Thyroid gland (tissue), 4 donors: ENCODE results near the gene BARX1. TPM values are rescaled to one million over a fixed set of nuclear protein-coding genes. Genes with fewer than 3 reads are reported as not detected.
"Not testable (repeated sequence)": the region's sequence is repeated elsewhere in the genome, so short reads cannot be mapped to it uniquely, and the experiment has no call there.

Source experiments
- DNase-seq, 2 donors: peaks; one replicate each; pipeline ENCODE4 v3.0.0-alpha.2; 2019
- H3K27ac ChIP-seq, 3 donors: fragments of 200-600 bp; sonication (generic); 1 replicate in 2 of 3; 2 replicates in 1 of 3; pipeline ENCODE4 v1.5.1; 2016 to 2019; ENCODE audit warnings: mild to moderate bottlenecking in 1 of 3, moderate library complexity in 1 of 3
- H3K27me3 ChIP-seq: fragments of 200-600 bp; sonication (generic); one replicate; pipeline ENCODE4 v1.5.1; 2019
- H3K36me3 ChIP-seq, 2 donors: fragments of 200-600 bp; sonication (generic); one replicate each; pipeline ENCODE4 v1.5.1; 2016 to 2019
- H3K4me1 ChIP-seq, 2 donors: fragments of 200-600 bp; sonication (generic); one replicate each; pipeline ENCODE4 v1.5.1; 2017 to 2019
- H3K4me3 ChIP-seq, 3 donors: fragments of 200-600 bp; sonication (generic); replicated peaks in 1 of 3; 1 replicate in 2 of 3; 2 replicates in 1 of 3; pipeline ENCODE4 v1.5.1; 2016; ENCODE audit warnings: mild to moderate bottlenecking in 1 of 3
- H3K9me3 ChIP-seq: fragments of 200-600 bp; sonication (generic); one replicate; pipeline ENCODE4 v1.5.1; 2017
- POLR2A ChIP-seq, 2 donors: fragments of 450-650 bp; IDR thresholded peaks; one replicate each; pipeline ENCODE4 v1.6.1; 2017; ENCODE audit warnings: antibody characterized with exemption in 2 of 2, mild to moderate bottlenecking in 2 of 2, moderate library complexity in 1 of 2
- WGBS, 2 donors: methylation state at CpG; one replicate each; pipeline ENCODE4 v1.1.5; 2017; 5-methylcytosine and 5-hydroxymethylcytosine counted together
- intact Hi-C: fragments of 100-400 bp; cut with DNase I; formaldehyde crosslinking; loops from one replicate; pipeline ENCODE4 v1.15.1; 2023
- total RNA-seq, 4 donors: library from RNA; depleted of rRNA; stranded (reverse); fragments of >200 nt; gene quantifications; one replicate each; pipeline ENCODE4 v1.2.3, GENCODE V29; 2016
- TF ChIP-seq, protein P1 (sequence below), 6 experiments: fragments of 200-600 bp in 3 of 6; fragments of 450-650 bp in 3 of 6; sonication (generic) in 3 of 6; IDR thresholded peaks; one replicate each; pipeline ENCODE4 v1.5.1; 2016 to 2019; ENCODE audit warnings: antibody characterized with exemption in 6 of 6, mild to moderate bottlenecking in 2 of 6, inconsistent platforms in 1 of 6, moderate library complexity in 1 of 6

BARX1 gene
- total RNA-seq, 4 donors from 2014 or later = 0.33 to 2.1 (median 0.75) TPM; not detected in 1

DNA sequence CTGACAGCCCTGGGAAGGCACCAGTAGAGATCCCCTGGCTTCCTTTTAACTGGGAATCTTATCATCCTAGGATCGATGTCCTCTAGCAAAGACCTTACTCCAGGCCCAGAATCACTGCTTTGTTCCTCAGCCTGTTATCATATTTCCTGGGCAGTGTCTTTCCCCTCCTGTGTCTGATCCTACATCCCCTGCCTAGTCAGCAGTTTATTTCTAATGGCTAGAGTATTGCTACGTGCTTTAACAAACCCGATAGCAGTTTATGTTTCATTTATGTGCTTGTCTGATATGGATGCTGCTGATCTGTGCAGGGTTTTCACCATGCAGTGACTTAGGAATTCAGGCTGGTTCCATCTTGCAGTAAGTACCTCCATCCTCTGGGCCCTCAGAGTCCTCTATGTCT is 20.9 kb upstream of the BARX1 start:
- WGBS, 2 donors = 87 to 89% methylated on average over 3 of the region's 3 CpGs
- no peaks in the 10 kb centered on the region for H3K27me3 ChIP-seq
- peaks cover 0 to 4% of the 10 kb centered on the region in 2 donors for H3K4me1 ChIP-seq
- TF ChIP-seq, protein P1, sequence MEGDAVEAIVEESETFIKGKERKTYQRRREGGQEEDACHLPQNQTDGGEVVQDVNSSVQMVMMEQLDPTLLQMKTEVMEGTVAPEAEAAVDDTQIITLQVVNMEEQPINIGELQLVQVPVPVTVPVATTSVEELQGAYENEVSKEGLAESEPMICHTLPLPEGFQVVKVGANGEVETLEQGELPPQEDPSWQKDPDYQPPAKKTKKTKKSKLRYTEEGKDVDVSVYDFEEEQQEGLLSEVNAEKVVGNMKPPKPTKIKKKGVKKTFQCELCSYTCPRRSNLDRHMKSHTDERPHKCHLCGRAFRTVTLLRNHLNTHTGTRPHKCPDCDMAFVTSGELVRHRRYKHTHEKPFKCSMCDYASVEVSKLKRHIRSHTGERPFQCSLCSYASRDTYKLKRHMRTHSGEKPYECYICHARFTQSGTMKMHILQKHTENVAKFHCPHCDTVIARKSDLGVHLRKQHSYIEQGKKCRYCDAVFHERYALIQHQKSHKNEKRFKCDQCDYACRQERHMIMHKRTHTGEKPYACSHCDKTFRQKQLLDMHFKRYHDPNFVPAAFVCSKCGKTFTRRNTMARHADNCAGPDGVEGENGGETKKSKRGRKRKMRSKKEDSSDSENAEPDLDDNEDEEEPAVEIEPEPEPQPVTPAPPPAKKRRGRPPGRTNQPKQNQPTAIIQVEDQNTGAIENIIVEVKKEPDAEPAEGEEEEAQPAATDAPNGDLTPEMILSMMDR (IDR thresholded peaks at IDR 0.05) = no peak
- TF ChIP-seq POLR2A (IDR thresholded peaks at IDR 0.05) = no peak
- DNase-seq = no peak
- H3K4me3 ChIP-seq = no peak overlapping the region
- intact Hi-C loops = no loop called here
- H3K27ac ChIP-seq = no peak overlapping the region
- no peaks in the 10 kb centered on the region for H3K9me3 ChIP-seq
- H3K36me3 ChIP-seq = no peaks in the 10 kb centered on the region

- no peak for TF ChIP-seq POLR2A (IDR thresholded peaks at IDR 0.05)
- TF ChIP-seq, protein P1 (IDR thresholded peaks at IDR 0.05) = no peak
- WGBS, 2 donors = 78 to 84% methylated on average over 7 of the region's 7 CpGs
- no peak overlapping the region for H3K4me3 ChIP-seq
- no peak for DNase-seq
- H3K27me3 ChIP-seq = no peaks in the 10 kb centered on the region
- intact Hi-C loops = no loop called here
- H3K36me3 ChIP-seq = no peaks in the 10 kb centered on the region
- H3K27ac ChIP-seq = no peak overlapping the region
- H3K4me1 ChIP-seq = peaks cover 0 to 4% of the 10 kb centered on the region in 2 donors
- H3K9me3 ChIP-seq = no peaks in the 10 kb centered on the region
Observed at GRCh38 chr9:93975262-93975661, 20.1 kb upstream of the BARX1 start.

DNA sequence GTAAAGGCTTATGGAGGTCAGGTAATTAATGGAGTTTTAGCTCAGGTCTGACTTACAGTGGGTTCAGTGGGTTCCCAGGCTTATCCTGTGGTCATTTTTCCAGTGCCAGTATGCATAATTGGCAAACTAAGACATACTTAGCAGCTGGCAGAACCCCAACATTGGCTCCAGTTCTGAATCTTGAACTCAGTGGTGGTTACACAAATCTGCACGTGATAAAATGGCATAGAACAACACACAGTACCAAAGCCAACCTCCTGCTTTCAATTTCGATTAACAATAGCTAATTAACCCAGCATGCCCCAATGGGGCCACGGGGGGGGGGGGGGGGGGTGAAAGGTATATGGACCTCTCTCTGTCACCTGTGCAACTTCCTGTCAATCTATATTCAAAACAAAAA is 19.0 kb upstream of the BARX1 start:
- H3K27me3 ChIP-seq = no peaks in the 10 kb centered on the region
- H3K9me3 ChIP-seq = no peaks in the 10 kb centered on the region
- intact Hi-C loops = no loop called here
- no peak overlapping the region for H3K4me3 ChIP-seq
- TF ChIP-seq, protein P1 (IDR thresholded peaks at IDR 0.05) = no peak
- 19 to 35% methylated on average over 3 of the region's 3 CpGs for WGBS, 2 donors
- no peak overlapping the region for H3K27ac ChIP-seq
- H3K4me1 ChIP-seq = peaks cover 0 to 4% of the 10 kb centered on the region in 2 donors
- no peaks in the 10 kb centered on the region for H3K36me3 ChIP-seq
- peak; percentile 68 to 81 for DNase-seq

DNA sequence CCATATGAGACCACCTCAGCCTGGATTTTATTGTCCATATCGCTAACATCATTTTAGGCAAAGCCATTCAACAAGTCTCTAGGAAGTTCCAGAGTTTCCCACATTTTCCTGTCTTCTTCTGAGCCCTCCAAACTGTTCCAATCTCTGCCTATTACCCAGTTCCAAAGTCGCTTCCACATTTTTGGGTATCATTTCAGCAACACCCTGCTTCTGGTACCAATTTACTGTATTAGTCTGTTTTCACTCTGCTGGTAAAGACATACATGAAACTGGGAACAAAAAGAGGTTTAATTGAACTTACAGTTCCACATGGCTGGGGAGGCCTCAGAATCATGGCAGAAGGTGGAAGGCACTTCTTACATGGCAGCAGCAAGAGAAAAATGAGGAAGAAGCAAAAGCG is 17.5 kb upstream of the BARX1 start:
- H3K4me1 ChIP-seq, H3K27ac ChIP-seq, H3K9me3 ChIP-seq, H3K4me3 ChIP-seq, DNase-seq, intact Hi-C loops, H3K36me3 ChIP-seq, H3K27me3 ChIP-seq: not testable (repeated sequence)
- 95 to 98% methylated on average over 3 of the region's 3 CpGs for WGBS, 2 donors

GRCh38 chr9:93969328-93969661 is 14.1 kb upstream of the BARX1 start:
- TF ChIP-seq, protein P1 (IDR thresholded peaks at IDR 0.05) = no peak
- TF ChIP-seq POLR2A (IDR thresholded peaks at IDR 0.05) = no peak
- H3K4me1 ChIP-seq = peaks cover 0 to 8% of the 10 kb centered on the region in 2 donors
- H3K27ac ChIP-seq = no peak overlapping the region
- 93 to 95% methylated on average over 3 of the region's 3 CpGs for WGBS, 2 donors
- H3K9me3 ChIP-seq = no peaks in the 10 kb centered on the region
- H3K4me3 ChIP-seq = no peak overlapping the region
- no peak for DNase-seq
- no peaks in the 10 kb centered on the region for H3K27me3 ChIP-seq
- H3K36me3 ChIP-seq = no peaks in the 10 kb centered on the region
- intact Hi-C loops = loop anchor here (10.0 kb wide), 1 partner anchor 284 kb away; no protein-coding TSS in a partner anchor
